HepG2 (cell line): Measurements from ENCODE around the gene TNS4. TPM values are rescaled to one million over a fixed set of nuclear protein-coding genes. Genes with fewer than 3 reads are reported as not detected.

Source experiments
- DNMT1 ChIP-seq: sonication (generic); formaldehyde crosslinking; IDR thresholded peaks from 2 replicates; pipeline ENCODE4 v1.5.1; 2020; ENCODE audit warnings: mild to moderate bottlenecking, missing genetic modification reagents
- E2F1 ChIP-seq: sonication (generic); formaldehyde crosslinking; IDR thresholded peaks from 2 replicates; pipeline ENCODE4 v1.5.0; 2020; ENCODE audit warnings: missing genetic modification reagents
- MED8 ChIP-seq: sonication (generic); formaldehyde crosslinking; IDR thresholded peaks from 2 replicates; pipeline ENCODE4 v1.8.1; 2023; ENCODE audit warnings: mild to moderate bottlenecking, missing genetic modification reagents; ENCODE audit not compliant: insufficient replicate concordance
- NR2F1 ChIP-seq, 2 experiments: fragments of 450-650 bp in 1 of 2; formaldehyde crosslinking in 1 of 2; IDR thresholded peaks; 2 replicates each; pipeline versions ENCODE4 v1.5.0 to v1.6.1; 2016 to 2020; ENCODE audit warnings: mild to moderate bottlenecking in 1 of 2, missing compliant biosample characterization in 1 of 2, missing genetic modification reagents in 1 of 2, moderate library complexity in 1 of 2
- PAF1 ChIP-seq: IDR thresholded peaks from 2 replicates; pipeline ENCODE4 v1.6.1; 2016; ENCODE audit warnings: missing genetic modification reagents, missing compliant biosample characterization
- RFX1 ChIP-seq: fragments of 450-650 bp; IDR thresholded peaks from 2 replicates; pipeline ENCODE4 v1.6.1; 2017
- RFXANK ChIP-seq: IDR thresholded peaks from 2 replicates; pipeline ENCODE4 v1.6.1; 2016
- STAT6 ChIP-seq: sonication (generic); formaldehyde crosslinking; IDR thresholded peaks from 2 replicates; pipeline ENCODE4 v1.4.0; 2020; ENCODE audit warnings: missing genetic modification reagents, mild to moderate bottlenecking, borderline replicate concordance
- TEAD3 ChIP-seq: optimal IDR thresholded peaks from 2 replicates; pipeline ENCODE3; 2016; ENCODE audit warnings: borderline replicate concordance
- TFDP1 ChIP-seq: IDR thresholded peaks from 2 replicates; pipeline ENCODE4 v1.6.1; 2016; ENCODE audit warnings: missing compliant biosample characterization, missing genetic modification reagents, borderline replicate concordance
- THAP7 ChIP-seq: sonication (generic); formaldehyde crosslinking; IDR thresholded peaks from 2 replicates; pipeline ENCODE4 v1.8.1; 2023; ENCODE audit warnings: mild to moderate bottlenecking, missing genetic modification reagents
- TP53 ChIP-seq: sonication (generic); formaldehyde crosslinking; conservative IDR thresholded peaks from 2 replicates; pipeline ENCODE4 v1.4.0; 2020; ENCODE audit warnings: missing genetic modification reagents
- ZNF101 ChIP-seq: sonication (generic); formaldehyde crosslinking; IDR thresholded peaks from 2 replicates; pipeline ENCODE4 v1.4.0; 2020; ENCODE audit warnings: mild to moderate bottlenecking, low read depth, missing genetic modification reagents, borderline replicate concordance
- ZNF609 ChIP-seq: sonication (generic); formaldehyde crosslinking; IDR thresholded peaks from 2 replicates; pipeline ENCODE4 v1.4.0; 2020; ENCODE audit warnings: mild to moderate bottlenecking, missing genetic modification reagents, borderline replicate concordance
- ZNF629 ChIP-seq: sonication (generic); formaldehyde crosslinking; conservative IDR thresholded peaks from 2 replicates; pipeline ENCODE4 v1.5.0; 2020; ENCODE audit warnings: missing genetic modification reagents
- ZNF850 ChIP-seq: sonication (generic); formaldehyde crosslinking; conservative IDR thresholded peaks from 2 replicates; pipeline ENCODE4 v1.9.0; 2021; ENCODE audit warnings: mild to moderate bottlenecking, missing genetic modification reagents
- polyA plus RNA-seq, 8 experiments: library from polyadenylated mRNA; depleted of rRNA in 3 of 8; stranded (reverse) in 7 of 8; unstranded in 1 of 8; fragments of >200 nt; fragmentation: Illumina TruSeq in 4 of 8; extraction: Trizol in 4 of 8; gene quantifications; 2 replicates each; pipeline versions ENCODE4 v1.2.1 to v1.2.3, GENCODE V29; 2011 to 2016; ENCODE audit warnings: low read depth in 4 of 8, missing spikeins in 1 of 8, mixed read lengths in 1 of 8; ENCODE audit not compliant: insufficient read depth in 1 of 8
- total RNA-seq, 5 experiments: library from RNA; depleted of rRNA; stranded (reverse); fragments of >200 nt; fragmentation: Illumina TruSeq; extraction: Trizol; gene quantifications; 2 replicates each; pipeline ENCODE4 v1.2.3, GENCODE V29; 2016; ENCODE audit warnings: low read depth in 1 of 5

Gene TNS4
- total and polyA plus RNA-seq, 2 of the 13 experiments (the other 11 are each of a cell fraction or from before 2014, with no cell fraction given) = 0.58 to 2.1 TPM

GRCh38 chr17:40486522-40487370, 14.7 kb downstream of the TNS4 start (continued):
- TF ChIP-seq TFDP1 (no peak), ZNF609 (CRISPR knock-in tag) (no peak), ZNF850 (CRISPR knock-in tag) (no peak), MED8 (CRISPR knock-in tag) (no peak), PAF1 (CRISPR knock-in tag) (no peak), NR2F1 (CRISPR knock-in tag; IDR thresholded peaks at IDR 0.05) (no peak), ZNF629 (CRISPR knock-in tag) (no peak), RFXANK (CRISPR knock-in tag) (no peak), RFX1 (no peak), STAT6 (CRISPR knock-in tag) (no peak), THAP7 (0 out of 2 replicates have a peak, but pooled peaks have one; percentile 14), TP53 (CRISPR knock-in tag) (0 out of 2 replicates have a peak, but pooled peaks have one; percentile 29), E2F1 (no peak), DNMT1 (CRISPR knock-in tag) (no peak), TEAD3 (CRISPR knock-in tag) (peak; percentile 7), ZNF101 (CRISPR knock-in tag) (no peak)
